ENCODE measurements around the gene HECTD2.

DNA sequence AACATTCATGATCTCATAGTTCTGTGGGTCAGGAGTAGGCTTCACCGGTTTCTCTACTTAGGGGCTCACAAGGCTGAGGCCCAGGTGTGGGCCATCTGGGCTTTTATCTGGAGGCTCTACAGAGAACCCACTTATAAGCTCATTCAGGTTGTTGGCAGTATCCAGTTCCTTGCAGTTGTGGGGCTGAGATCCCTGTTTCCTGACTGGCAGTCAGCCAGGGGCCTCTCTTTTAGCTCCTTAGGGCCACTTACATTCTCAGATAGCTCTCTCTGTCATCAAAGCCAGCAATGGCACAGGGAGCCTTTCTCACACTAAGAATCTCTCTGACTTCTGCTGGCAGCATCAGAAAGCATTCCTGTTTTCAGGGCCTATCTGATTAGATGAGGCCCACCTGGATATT lies 18.2 kb upstream of the HECTD2 start:
- no peak for TF ChIP-seq POLR2AphosphoS5 (IDR thresholded peaks at IDR 0.05; ENCODE audit: low read depth)
- TF ChIP-seq, protein P1, sequence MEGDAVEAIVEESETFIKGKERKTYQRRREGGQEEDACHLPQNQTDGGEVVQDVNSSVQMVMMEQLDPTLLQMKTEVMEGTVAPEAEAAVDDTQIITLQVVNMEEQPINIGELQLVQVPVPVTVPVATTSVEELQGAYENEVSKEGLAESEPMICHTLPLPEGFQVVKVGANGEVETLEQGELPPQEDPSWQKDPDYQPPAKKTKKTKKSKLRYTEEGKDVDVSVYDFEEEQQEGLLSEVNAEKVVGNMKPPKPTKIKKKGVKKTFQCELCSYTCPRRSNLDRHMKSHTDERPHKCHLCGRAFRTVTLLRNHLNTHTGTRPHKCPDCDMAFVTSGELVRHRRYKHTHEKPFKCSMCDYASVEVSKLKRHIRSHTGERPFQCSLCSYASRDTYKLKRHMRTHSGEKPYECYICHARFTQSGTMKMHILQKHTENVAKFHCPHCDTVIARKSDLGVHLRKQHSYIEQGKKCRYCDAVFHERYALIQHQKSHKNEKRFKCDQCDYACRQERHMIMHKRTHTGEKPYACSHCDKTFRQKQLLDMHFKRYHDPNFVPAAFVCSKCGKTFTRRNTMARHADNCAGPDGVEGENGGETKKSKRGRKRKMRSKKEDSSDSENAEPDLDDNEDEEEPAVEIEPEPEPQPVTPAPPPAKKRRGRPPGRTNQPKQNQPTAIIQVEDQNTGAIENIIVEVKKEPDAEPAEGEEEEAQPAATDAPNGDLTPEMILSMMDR (IDR thresholded peaks at IDR 0.05; ENCODE audit: insufficient read depth, low read length), result no peak

All from HL-60 (cell line).